GM18861 (cell line): ENCODE data around the gene DSCAML1.
"Not testable (repeated sequence)": the region's sequence is repeated elsewhere in the genome, so short reads cannot be mapped to it uniquely, and the experiment has no call there.

Experiments
- ATAC-seq: cut with Tn5 transposase; IDR thresholded peaks from one replicate; pipeline ENCODE4 v1.9.1; 2021; ENCODE audit not compliant: unreplicated experiment

Gene DSCAML1

DNA sequence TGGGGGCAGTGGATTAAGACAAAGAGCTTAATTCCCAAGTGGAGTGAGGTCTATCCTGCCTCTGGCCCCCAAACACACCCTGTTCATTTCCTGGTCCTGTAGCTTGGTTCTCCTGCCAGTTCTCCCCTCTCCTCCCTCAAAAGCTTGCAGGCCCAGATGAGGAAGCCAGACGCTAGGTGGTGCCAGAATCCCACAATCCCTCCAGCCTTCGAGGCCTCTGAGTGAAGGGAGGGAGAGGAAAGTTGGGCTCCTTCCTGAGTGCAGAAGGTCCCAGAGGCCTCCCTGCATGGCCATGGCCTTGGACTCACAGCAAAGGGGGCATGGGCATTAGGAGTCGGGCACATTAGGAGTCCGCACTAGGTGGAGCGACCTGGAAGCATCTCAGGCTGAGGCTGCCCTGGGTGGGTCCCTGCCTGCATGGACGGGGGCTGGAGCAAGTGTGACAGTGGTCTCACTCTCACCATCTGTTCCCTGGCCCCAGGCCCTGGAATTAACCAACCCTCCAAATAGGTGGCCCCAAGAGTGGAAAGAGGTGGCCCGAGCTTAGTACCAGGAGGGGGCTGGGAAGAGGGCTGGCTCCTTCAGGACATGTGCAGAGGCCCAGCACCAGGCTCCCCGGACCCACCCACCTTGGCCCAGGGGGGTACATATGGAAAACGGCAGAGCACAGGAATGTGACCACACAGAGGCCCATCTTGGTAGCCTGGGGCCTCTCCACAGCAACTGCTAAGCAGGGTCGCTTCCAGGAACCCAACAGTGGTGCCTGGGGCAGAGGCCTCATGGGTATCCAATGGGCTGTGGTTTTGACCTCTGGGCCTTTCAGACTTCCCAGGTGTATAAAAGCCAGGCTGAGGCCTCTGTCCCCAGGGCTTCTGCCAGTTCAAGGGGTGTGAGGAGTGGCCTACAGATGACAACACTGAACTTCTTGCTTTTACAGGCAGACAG lies 22.4 kb upstream of the DSCAML1 start:
- ATAC-seq = no peak

DNA sequence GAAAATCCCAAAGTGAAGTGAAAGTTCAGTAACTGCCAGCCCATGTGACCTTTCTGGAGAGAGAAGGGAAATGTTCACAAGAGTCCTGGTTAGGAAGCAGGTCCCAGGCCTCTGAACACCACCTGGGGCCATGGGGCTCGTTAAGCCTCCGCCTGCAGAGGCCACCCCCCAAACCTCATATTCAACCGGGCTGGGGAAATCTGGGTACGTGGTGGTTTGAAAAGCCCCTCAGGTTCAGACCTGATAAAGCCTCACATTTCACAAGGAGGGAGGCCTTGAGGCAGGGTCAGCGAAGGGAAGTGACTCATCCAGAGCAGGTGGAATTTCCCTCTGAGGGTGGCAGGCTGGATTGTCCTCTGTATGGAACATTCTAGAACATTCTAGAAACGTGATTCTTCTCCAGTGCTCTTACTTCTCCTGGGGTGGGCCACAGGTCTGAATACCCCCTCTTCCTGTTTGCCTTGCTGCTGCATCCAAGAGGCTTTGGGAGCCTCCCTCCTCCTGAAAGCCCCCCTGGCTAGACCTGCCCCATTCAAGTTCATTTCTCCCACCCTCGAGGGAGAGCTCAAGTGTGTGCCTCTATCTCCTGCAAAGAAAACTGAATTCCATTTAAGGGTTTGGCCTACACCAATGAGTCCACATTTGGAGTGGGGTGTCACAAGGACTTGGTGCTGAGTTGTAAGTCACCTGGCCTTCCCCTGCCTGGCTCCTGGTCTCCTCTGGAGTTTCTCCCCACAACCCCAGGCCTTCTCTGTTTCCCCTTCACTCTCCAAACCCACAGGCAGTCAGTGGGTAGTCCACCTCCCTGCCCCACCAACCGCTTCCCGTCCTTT lies 21.2 kb upstream of the DSCAML1 start:
- ATAC-seq = peak; percentile 13

DNA sequence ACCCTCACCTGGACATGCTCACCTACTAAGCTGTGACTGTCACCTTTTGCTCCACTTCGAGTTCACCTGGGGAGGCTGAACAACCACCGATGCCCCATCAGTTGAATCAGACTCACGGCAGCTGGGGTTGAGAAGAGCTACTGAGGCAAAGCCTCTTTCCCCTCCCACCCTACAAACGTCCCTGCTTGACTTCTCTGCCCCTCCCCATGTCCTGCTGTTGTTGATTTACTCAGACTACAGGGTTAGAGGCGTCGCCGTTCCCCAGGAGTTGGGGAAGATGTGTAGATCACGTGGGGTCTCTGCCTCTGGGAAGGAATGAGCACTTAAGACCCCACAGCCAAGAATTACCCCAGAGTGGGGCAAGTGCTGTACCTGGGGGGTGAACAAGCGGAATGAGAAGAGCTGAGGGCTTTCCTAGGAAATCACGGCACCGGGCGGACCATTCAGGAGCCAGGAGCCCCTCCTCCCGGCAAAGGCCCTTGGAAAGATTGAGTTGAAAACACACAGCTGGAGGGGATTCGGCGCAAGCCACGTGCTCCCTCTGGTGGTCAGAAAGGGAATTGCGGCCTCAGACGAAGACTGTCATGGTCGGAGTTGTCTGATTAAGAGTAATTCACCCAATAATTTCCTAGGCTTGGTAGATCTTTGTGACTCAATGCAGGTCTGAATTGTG lies 20.5 kb upstream of the DSCAML1 start:
- peak; percentile 18 for ATAC-seq

DNA sequence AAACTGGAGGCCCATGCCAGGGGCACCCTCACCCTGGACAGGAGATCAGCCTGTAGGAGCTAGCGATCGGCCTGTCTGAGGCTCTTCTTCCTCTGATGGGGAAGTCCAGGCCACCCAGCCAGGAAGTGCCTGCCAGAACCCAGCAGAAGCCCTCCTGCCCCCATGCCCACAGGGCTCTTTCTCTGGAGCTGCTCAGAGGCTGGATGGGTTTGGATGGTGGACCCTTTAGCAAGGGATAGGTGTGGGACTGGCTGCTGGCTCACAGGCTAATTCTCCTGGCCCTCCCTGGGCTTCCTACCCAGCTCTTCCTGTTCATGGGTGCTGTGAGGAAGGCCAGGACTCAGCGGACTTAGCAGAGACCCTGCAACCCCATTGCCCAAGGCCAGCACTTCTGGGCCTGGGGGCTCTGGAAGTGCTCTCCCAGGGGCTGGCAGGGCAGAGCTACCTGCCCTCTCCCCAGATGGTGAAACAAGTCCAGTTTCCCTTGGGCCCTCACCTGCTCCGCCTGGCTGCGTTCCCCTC lies 19.9 kb upstream of the DSCAML1 start:
- no peak for ATAC-seq

DNA sequence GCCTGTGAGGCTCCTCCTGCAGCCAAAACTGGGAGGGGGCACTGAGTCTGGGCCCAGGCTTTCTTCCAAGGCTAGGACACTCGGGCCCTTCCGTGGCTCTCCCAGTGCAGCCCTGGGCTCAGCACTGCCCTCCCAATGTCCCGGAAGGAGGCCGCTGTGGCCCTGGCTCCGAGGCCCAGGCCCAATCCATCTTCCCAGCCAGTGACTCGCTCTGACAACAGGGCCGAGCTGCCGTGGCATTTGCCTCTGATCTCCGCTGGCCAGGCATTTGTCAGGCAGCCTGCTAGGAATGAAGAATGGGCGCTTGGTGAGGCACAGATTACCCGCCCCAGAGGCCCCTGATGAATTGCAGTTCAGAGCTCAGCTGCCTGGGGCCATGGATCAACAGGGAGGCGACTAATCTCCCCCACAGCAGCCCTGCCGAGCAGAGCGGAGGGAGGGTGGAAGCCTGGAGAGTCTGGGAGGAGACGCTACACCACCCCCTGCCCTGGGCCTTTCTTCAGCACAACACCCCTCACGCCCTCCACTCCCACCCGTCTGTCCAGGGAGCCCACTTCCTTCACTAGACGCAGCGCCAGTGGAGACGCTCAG lies 19.2 kb upstream of the DSCAML1 start:
- no peak for ATAC-seq

DNA sequence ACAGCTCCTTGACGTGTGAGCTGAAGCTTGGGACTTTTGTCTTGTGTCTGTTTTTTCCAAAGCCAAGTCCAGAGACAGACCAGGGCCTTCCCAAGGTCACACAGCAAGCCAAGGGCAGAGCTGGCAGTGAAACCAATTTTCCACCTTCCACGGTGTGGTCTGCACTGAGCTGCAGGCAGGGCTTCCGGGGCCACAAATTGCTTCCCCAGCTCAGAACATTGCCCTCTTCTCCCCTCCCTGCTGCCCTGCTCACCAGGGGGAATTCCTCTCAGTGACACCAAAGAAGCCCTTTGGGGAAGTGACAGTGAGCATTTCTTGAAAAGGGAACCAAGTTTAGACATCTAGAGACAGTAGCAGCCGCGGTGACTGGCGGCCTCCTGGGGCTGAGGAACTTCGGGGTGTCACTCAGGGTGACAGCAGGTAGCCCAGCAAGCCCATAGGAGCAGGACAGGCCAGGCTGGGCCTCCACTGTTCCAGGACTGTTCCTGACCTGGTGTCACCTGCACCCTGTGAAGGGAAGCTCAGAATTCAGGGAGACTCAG lies 18.3 kb upstream of the DSCAML1 start:
- peak; percentile 60 for ATAC-seq

DNA sequence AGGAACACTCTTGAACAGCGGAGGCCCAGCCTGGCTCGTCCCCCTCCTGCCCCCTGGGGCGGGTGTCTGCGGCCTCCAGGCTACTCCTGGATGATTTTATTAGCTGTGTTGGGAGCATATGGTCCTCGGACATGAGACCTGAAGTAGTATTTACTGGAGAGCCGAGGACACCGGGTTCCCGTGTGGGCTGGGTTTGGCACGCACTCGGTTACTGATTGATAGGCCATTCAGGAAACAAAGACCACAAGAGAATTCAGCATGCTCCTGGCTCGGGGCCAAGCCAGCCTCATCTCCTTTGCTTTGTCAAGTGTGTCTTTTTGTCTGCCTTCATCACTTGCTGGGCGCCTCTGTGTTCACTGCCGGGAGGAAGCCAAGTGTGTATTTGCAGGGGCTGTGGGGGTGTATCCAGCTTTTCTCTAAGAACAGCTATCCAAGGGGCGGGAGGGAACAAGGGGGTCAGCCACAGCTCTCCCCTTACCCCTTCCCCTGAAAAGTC lies 17.8 kb upstream of the DSCAML1 start:
- ATAC-seq = peak; percentile 36

DNA sequence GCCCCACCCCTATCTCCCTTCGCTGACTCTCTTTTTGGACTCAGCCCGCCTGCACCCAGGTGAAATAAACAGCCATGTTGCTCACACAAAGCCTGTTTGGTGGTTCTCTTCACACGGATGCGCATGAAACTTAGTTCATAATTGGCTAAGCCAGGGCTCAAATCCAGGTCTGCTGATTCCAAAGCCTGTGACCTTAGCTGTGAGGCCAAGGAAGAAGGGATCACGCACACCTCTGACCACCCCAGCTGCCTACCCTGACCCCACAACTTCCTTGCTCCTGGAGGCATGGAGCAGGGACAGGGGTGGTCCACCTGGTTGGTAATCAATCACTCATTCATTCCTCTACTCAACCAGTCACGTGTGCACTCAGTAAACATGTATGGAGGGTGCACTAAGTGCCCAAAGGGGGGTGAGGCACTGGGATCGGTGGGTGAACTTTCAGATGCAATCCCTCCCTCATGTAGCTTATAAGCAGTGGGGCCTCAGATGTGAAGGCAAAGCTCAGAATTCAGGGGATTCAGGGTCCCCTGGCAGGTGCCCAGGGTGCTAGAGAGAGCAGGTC lies 17.3 kb upstream of the DSCAML1 start:
- no peak for ATAC-seq

DNA sequence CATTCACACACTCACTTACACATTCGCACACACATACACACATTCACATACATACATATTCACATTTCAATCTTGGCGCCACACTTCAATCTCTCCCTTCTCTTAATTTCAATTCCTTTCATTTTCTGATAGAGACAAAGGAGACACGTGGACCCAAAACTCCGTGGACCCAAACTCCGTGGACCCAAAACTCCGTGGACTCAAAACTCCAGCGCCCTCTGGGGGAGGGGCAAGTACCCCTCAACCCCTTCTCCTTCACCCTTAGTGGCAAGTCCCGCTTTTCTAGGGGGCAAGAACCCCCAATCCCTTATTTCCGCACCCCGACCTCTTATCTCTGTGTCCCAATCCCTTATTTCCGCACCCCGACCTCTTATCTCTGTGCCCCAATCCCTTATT lies 13.0 kb upstream of the DSCAML1 start:
- ATAC-seq = not testable (repeated sequence)

DNA sequence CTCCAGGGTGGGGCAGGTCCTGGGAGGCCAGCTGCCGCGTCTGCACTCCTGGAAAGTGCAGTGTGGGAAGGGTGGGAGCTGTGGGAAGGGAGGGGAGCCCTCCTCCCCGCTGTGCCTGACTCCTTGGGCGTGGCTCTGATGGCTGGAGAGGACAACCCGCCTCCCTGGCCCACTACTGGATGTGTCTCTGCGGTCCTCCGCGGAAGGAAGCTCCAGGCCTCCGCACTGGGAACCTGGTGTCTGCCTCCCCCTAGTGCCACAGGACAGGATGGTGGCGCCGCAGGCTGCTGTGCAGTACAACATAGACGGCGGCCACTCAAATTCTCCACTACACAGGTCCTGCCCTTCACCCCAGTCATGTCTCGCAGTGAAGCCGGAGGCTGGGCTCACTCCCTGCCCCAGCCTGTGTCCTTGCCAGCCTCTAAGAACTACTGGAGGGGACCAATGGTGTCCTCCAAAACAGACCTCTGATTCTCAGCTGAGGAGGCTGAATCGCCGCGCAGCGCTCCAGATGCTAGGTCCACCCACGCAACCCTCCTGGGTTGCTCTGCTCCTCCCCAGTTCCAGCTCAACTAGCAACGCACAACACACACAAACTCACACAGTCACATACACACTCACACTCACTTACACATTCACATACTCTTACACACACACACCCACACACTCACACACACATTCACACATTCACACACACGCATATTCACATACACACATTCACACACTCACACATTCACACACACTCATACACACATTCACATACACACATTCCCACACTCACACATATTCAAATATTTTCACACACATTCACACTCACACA lies 12.4 kb upstream of the DSCAML1 start:
- ATAC-seq = no peak

DNA sequence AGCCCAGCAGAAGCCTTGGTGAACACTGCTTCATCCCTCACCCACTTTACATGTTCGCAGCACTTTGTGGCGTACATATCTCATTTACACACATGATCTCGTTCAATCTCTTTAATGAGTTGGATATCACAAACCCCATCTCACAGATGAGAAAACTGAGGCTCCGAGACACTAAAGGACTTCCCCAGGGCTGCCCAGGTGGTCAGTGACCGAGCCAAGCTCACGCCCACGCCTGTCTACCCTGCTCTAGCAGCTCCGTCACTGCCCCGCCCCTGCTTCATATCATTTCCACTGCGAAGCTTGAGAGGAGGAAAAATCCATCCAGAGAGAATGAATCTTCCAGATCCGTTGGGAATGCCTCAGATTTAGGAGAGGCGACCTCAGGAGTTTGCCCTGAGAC lies 11.8 kb upstream of the DSCAML1 start:
- no peak for ATAC-seq

DNA sequence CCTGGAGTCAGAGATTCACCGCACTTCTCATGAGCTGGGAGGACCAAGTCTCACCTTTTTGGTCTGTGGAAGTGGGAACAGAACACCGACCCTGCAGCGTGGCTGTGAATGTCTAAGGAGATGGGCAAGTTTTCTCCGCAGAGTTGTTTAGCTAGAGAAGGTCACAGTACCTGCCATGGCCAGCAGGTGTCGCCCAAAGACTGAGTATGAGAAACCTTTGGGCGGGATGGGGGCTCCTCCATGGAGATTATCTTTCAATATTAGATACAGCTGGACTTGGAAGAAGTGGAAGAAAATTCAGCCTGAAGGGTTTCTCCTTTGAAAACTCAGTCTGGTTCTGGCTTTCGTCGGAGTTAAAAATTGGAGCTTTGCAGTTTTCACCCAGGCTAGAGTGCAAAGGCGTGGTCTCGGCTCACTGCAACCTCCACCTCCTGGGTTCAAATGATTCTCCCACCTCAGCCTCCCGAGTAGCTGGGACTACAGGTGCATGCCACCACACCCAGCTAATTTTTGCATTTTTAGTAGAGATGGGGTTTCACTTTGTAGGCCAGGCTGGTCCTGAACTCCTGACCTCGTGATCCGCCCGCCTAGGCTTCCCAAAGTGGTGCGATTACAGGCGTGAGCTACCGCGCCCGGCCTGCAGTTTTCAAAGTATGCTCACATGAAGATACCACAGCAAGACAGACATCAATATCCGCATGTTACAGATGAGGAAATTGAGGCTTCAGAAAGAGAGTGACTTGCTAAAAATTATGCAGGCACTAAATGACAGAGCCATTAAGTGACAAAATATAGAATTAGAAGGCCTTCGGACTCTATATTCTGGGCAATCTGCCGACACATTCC lies 10.7 kb upstream of the DSCAML1 start:
- ATAC-seq = no peak

DNA sequence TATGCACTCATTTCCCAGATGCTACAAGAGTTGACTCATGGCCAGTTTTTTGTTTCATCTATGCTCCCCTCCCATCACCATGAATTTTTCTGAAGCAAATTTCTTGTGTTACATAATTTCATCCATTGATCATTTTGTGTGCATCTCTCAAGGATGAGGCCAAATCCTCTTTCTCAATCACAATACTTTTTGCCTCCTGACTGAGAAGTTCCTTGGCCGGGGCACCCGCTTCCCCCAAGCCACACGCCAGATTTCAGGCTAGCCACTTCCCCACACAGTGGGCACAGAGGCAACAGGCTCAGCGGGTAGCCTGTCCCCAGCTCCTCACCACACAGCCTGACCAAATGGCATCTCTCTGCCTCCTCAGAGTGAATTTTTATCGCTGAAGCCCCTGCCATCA lies 9.8 kb upstream of the DSCAML1 start:
- no peak for ATAC-seq

DNA sequence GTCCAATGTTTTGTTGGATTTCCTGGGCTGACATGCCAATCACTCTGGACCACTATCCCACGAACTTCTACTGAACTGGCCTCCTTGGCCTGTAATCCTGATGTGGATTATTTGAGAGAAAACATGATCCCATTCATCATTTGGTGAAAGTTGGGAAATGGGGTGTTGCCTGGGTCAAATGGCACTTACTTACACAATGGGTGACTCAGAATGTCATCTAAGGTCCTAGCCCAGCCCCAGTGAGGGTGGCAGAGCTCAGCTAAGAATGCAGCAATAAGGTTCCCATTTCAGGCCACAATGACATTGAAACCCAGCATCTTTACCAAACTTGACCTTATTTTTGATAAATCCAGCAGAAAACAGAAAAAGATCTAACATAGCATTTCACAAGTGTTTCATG lies 8.0 kb upstream of the DSCAML1 start:
- ATAC-seq = no peak

DNA sequence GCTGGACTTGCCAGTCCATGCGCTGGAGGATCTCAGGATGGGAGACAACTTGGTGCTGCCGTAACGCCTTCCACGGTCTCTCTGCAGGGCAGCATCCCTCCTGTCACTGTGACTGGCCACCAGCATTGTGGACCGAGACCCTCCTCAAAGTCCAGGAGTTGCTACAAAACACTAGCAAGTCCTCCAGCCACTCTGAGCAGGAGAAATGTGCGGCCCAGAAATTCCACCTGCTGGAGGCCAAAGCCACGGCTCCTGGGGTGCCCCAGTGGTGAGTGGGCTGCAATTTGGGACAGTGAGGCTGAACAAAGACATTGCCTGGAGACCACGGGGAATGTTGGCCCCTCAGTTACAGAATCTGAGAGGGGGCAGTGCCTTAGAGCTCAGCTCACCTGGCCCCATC lies 6.9 kb upstream of the DSCAML1 start:
- ATAC-seq = no peak

DNA sequence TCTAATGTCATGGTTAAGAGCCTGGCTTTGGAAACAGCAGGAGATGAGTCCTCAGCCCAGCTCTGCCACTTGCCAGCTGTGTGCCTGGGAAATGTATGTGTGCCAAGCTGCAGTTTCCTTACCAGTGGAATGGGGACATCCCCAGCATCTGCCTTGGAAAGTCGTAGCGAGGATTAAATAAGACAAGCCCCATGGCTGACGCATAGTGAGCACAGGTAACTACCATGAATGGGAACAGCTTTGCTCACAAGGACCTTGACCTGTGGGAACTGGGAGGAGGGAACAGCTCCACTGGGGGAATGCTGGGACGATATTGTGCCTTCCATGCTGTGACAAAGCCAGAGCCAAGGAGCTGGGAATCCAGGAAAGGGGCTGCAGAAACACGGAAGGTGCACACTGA lies 2.6 kb upstream of the DSCAML1 start:
- no peak for ATAC-seq

DNA sequence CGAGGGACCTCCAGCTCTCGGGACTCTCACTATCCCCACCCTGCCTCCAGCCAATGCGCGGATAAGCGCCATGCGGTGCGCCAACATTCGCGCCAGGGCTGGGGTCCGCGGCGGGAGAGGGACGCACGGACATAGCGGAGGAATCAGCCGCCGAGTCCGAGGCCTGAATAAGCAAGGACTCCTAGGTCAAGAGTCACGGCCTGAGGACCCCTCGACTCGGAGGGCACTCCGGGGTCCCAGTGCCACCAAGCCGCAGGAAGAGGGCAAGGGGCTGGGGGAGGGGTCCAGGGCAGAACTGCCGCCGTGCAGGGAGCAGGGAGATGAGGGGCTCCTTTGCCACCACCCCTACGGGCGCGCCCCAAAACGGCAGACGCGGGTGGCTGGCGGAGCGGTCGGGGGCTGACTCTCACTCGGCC lies 552 bp downstream of the DSCAML1 start:
- no peak for ATAC-seq
